Measurements from ENCODE around the gene SNAPC4. TPM values are rescaled to one million over a fixed set of nuclear protein-coding genes. Genes with fewer than 3 reads are reported as not detected.
"Not testable (repeated sequence)": the region's sequence is repeated elsewhere in the genome, so short reads cannot be mapped to it uniquely, and the experiment has no call there.

SNAPC4 gene
- total RNA-seq, 1 experiment from 2014 or later = 7.5 TPM

GRCh38 chr9:136426787-136427186 lies 26.8 kb upstream of the SNAPC4 start:
- H2AFZ ChIP-seq (ENCODE audit: low read length) = no peak overlapping the region
- H3F3A ChIP-seq (ENCODE audit: low read length, unreplicated experiment) = no peaks in the 10 kb centered on the region
- intact Hi-C loops (cut with micrococcal nuclease) = no loop called here
- BruUV-seq (replicated peaks) = no TSS peak
- no peak overlapping the region for H3K4me3 ChIP-seq (ENCODE audit: low read length)
- H3K4me1 ChIP-seq (ENCODE audit: insufficient read depth, low read length) = no peaks in the 10 kb centered on the region
- ChIA-PET POLR2A (ENCODE audit: unreplicated experiment) (no interaction called here), CTCF (no interaction called here)
- DNase-seq (no peak), ATAC-seq (no peak)
- no peak overlapping the region for H3K4me2 ChIP-seq (ENCODE audit: low read length)
- no peaks in the 10 kb centered on the region for H3K36me3 ChIP-seq (ENCODE audit: low read depth, low read length)
- no peaks in the 10 kb centered on the region for H3K27me3 ChIP-seq (ENCODE audit: low read length)
- no peak overlapping the region for H3K9ac ChIP-seq (ENCODE audit: low read length)
- H3K9me2 ChIP-seq (replicated peaks; ENCODE audit: low read length) = no peaks in the 10 kb centered on the region
- no peak overlapping the region for H3K27ac ChIP-seq (ENCODE audit: low read length)
- TF ChIP-seq EZH2 (IDR thresholded peaks at IDR 0.05; ENCODE audit: low read length, unreplicated experiment) (no peak), CTCF (conservative IDR thresholded peaks at IDR 0.05; ENCODE audit: low read depth, low read length) (no peak), EZH2phosphoT487 (IDR thresholded peaks at IDR 0.05; ENCODE audit: borderline replicate concordance, low read length) (no peak)
- no peaks in the 10 kb centered on the region for H4K20me1 ChIP-seq (ENCODE audit: low read length)
- no peaks in the 10 kb centered on the region for H3K9me3 ChIP-seq (ENCODE audit: low read length)
- no peaks in the 10 kb centered on the region for H3K79me2 ChIP-seq (ENCODE audit: low read length)

- H3K9ac ChIP-seq (ENCODE audit: low read length); H3K9me3 ChIP-seq (ENCODE audit: low read length); POLR2A ChIA-PET (ENCODE audit: unreplicated experiment); DNase-seq; H3K27ac ChIP-seq (ENCODE audit: low read length); H3K4me3 ChIP-seq (ENCODE audit: low read length); H3K4me2 ChIP-seq (ENCODE audit: low read length); H3K9me2 ChIP-seq (replicated peaks; ENCODE audit: low read length); H3K36me3 ChIP-seq (ENCODE audit: low read depth, low read length); H3K4me1 ChIP-seq (ENCODE audit: insufficient read depth, low read length); H3F3A ChIP-seq (ENCODE audit: low read length, unreplicated experiment); intact Hi-C loops (cut with micrococcal nuclease); ATAC-seq; H2AFZ ChIP-seq (ENCODE audit: low read length); H3K79me2 ChIP-seq (ENCODE audit: low read length); H4K20me1 ChIP-seq (ENCODE audit: low read length); H3K27me3 ChIP-seq (ENCODE audit: low read length); BruUV-seq (replicated peaks): not testable (repeated sequence)
- CTCF ChIA-PET = interaction anchor here (0.6 kb wide), 1 partner anchor 231 kb away, joined by 7 read pairs; no protein-coding TSS in a partner anchor
Observed at GRCh38 chr9:136425367-136425766, 25.4 kb upstream of the SNAPC4 start.

- H3K9ac ChIP-seq (ENCODE audit: low read length) = no peak overlapping the region
- intact Hi-C loops (cut with micrococcal nuclease) = no loop called here
- ChIA-PET CTCF (interaction anchor here (0.6 kb wide), 1 partner anchor 232 kb away, joined by 7 read pairs; no protein-coding TSS in a partner anchor), POLR2A (ENCODE audit: unreplicated experiment) (no interaction called here)
- no peaks in the 10 kb centered on the region for H3K79me2 ChIP-seq (ENCODE audit: low read length)
- no peak overlapping the region for H3K4me2 ChIP-seq (ENCODE audit: low read length)
- ATAC-seq = no peak
- H3K4me3 ChIP-seq (ENCODE audit: low read length) = no peak overlapping the region
- no peaks in the 10 kb centered on the region for H3F3A ChIP-seq (ENCODE audit: low read length, unreplicated experiment)
- no peaks in the 10 kb centered on the region for H3K9me3 ChIP-seq (ENCODE audit: low read length)
- H3K27me3 ChIP-seq (ENCODE audit: low read length) = no peaks in the 10 kb centered on the region
- no peaks in the 10 kb centered on the region for H3K4me1 ChIP-seq (ENCODE audit: insufficient read depth, low read length)
- H2AFZ ChIP-seq (ENCODE audit: low read length) = no peak overlapping the region
- DNase-seq = no peak
- no TSS peak for BruUV-seq (replicated peaks)
- no peaks in the 10 kb centered on the region for H3K36me3 ChIP-seq (ENCODE audit: low read depth, low read length)
- H3K27ac ChIP-seq (ENCODE audit: low read length) = no peak overlapping the region
- TF ChIP-seq EZH2 (IDR thresholded peaks at IDR 0.05; ENCODE audit: low read length, unreplicated experiment) (no peak), CTCF (conservative IDR thresholded peaks at IDR 0.05; ENCODE audit: low read depth, low read length) (no peak), EZH2phosphoT487 (IDR thresholded peaks at IDR 0.05; ENCODE audit: borderline replicate concordance, low read length) (no peak)
- H4K20me1 ChIP-seq (ENCODE audit: low read length) = no peaks in the 10 kb centered on the region
- no peaks in the 10 kb centered on the region for H3K9me2 ChIP-seq (replicated peaks; ENCODE audit: low read length)
Observed at GRCh38 chr9:136424750-136425362, 24.9 kb upstream of the SNAPC4 start.
